Astrocyte (in vitro differentiated cells and primary cell): ENCODE data around the gene TOP2A. TPM values are rescaled to one million over a fixed set of nuclear protein-coding genes. Genes with fewer than 3 reads are reported as not detected.

ENCODE experiments used
- DNase-seq: peaks from one replicate; pipeline ENCODE4 v3.0.0-alpha.2; 2010; ENCODE audit warnings: low read depth
- FAIRE-seq: peaks from 2 replicates; lab custom pipeline; 2011; peaks lifted over from hg19 to GRCh38; lab: Jason Lieb, UNC
- H2AFZ ChIP-seq: 2 replicates; pipeline ENCODE4 v1.6.0; 2012; ENCODE audit warnings: low read depth, low read length, inconsistent platforms
- H3K27ac ChIP-seq: 2 replicates; pipeline ENCODE4 v1.5.1; 2011; ENCODE audit warnings: low read depth, low read length, inconsistent platforms
- H3K27me3 ChIP-seq: 2 replicates; pipeline ENCODE4 v1.6.0; 2011; ENCODE audit warnings: low read length, inconsistent platforms; ENCODE audit not compliant: insufficient read depth
- H3K36me3 ChIP-seq: 2 replicates; pipeline ENCODE4 v1.5.1; 2011; ENCODE audit warnings: low read length, inconsistent platforms; ENCODE audit not compliant: insufficient read depth
- H3K4me1 ChIP-seq: 2 replicates; pipeline ENCODE4 v1.5.1; 2011; ENCODE audit warnings: low read length, inconsistent platforms; ENCODE audit not compliant: insufficient read depth
- H3K4me2 ChIP-seq: 2 replicates; pipeline ENCODE4 v1.6.0; 2012; ENCODE audit warnings: low read length, inconsistent platforms
- H3K4me3 ChIP-seq: 2 replicates; pipeline ENCODE4 v1.5.1; 2011; ENCODE audit warnings: low read depth, mild to moderate bottlenecking, low read length, inconsistent platforms; ENCODE audit not compliant: insufficient read depth
- H3K79me2 ChIP-seq: 2 replicates; pipeline ENCODE4 v1.6.0; 2012; ENCODE audit warnings: mild to moderate bottlenecking, low read length, inconsistent platforms; ENCODE audit not compliant: insufficient read depth
- H3K9ac ChIP-seq: 2 replicates; pipeline ENCODE4 v1.6.0; 2012; ENCODE audit warnings: mild to moderate bottlenecking, low read length, inconsistent platforms
- H3K9me3 ChIP-seq: 2 replicates; pipeline ENCODE4 v1.5.1; 2012; ENCODE audit warnings: low read depth, mild to moderate bottlenecking, low read length, inconsistent platforms; ENCODE audit not compliant: insufficient read depth
- H4K20me1 ChIP-seq: 2 replicates; pipeline ENCODE4 v1.6.0; 2012; ENCODE audit warnings: low read length, inconsistent platforms; ENCODE audit not compliant: insufficient read depth
- H3K27ac Mint-ChIP-seq: one replicate; pipeline ENCODE4 v1.8.0; 2021; ENCODE audit warnings: mild to moderate bottlenecking, mixed read lengths; ENCODE audit not compliant: unreplicated experiment
- H3K27me3 Mint-ChIP-seq: one replicate; pipeline ENCODE4 v1.8.0; 2021; ENCODE audit warnings: low read depth, mixed read lengths; ENCODE audit not compliant: unreplicated experiment
- H3K36me3 Mint-ChIP-seq: one replicate; pipeline ENCODE4 v1.8.0; 2021; ENCODE audit warnings: low read depth, mixed read lengths; ENCODE audit not compliant: unreplicated experiment
- H3K4me1 Mint-ChIP-seq: one replicate; pipeline ENCODE4 v1.8.0; 2021; ENCODE audit warnings: low read depth, mixed read lengths; ENCODE audit not compliant: unreplicated experiment
- H3K4me3 Mint-ChIP-seq: one replicate; pipeline ENCODE4 v1.8.0; 2021; ENCODE audit warnings: mild to moderate bottlenecking, moderate library complexity, mixed read lengths; ENCODE audit not compliant: unreplicated experiment
- H3K9me3 Mint-ChIP-seq: one replicate; pipeline ENCODE4 v1.8.0; 2021; ENCODE audit warnings: mild to moderate bottlenecking, mixed read lengths; ENCODE audit not compliant: unreplicated experiment
- CTCF ChIP-seq: IDR thresholded peaks from 2 replicates; pipeline ENCODE4 v1.5.1; 2011; ENCODE audit warnings: low read depth, mild to moderate bottlenecking, inconsistent platforms, low read length, moderate library complexity; ENCODE audit not compliant: insufficient read depth
- EZH2 ChIP-seq: IDR thresholded peaks from 2 replicates; pipeline ENCODE4 v1.6.1; 2012; ENCODE audit warnings: mild to moderate bottlenecking, low read length, inconsistent platforms; ENCODE audit not compliant: insufficient read depth
- total RNA-seq: library from RNA; stranded (reverse); gene quantifications from 2 replicates; pipeline ENCODE4 v1.2.1, GENCODE V29; 2021

The TOP2A gene
- total RNA-seq, 1 donor from 2014 or later: 12.6 TPM

GRCh38 chr17:40419559-40420331 is 2.0 kb upstream of the TOP2A start:
- Histone ChIP-seq H3K79me2 (peaks cover 27% of the 10 kb centered on the region), H3K27me3 (no peaks in the 10 kb centered on the region), H3K27ac (no peak overlapping the region), H2AFZ (no peak overlapping the region), H3K36me3 (no peaks in the 10 kb centered on the region), H3K4me2 (no peak overlapping the region), H3K9me3 (no peaks in the 10 kb centered on the region), H3K4me1 (peaks cover 13% of the 10 kb centered on the region), H3K9ac (no peak overlapping the region), H3K4me3 (no peak overlapping the region), H4K20me1 (no peaks in the 10 kb centered on the region)
- Mint-ChIP-seq H3K27ac (no peak overlapping the region), H3K27me3 (no peaks in the 10 kb centered on the region), H3K4me1 (no peaks in the 10 kb centered on the region), H3K4me3 (no peak overlapping the region), H3K36me3 (no peaks in the 10 kb centered on the region), H3K9me3 (no peaks in the 10 kb centered on the region)
- DNase-seq (no peak), FAIRE-seq (no peak)
- no peak for TF ChIP-seq EZH2
- TF ChIP-seq CTCF: no peak

DNA sequence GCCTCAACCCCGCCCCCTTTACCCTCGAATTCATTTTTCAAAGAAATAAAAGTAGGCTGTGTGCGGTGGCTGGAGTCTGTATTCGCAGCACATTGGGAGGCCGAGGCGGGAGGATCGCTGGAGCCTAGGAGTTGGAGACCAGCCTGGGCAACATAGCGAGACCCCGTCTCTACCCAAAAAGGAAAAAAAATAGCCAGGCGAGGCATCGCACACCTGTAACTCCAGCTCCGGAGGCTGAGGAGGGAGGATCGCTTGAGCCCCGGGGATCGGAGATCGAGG is 671 bp upstream of the TOP2A start:
- Mint-ChIP-seq H3K36me3 (no peaks in the 10 kb centered on the region), H3K4me3 (peak overlapping the region; percentile 94), H3K9me3 (no peaks in the 10 kb centered on the region), H3K27ac (no peak overlapping the region), H3K27me3 (no peaks in the 10 kb centered on the region), H3K4me1 (no peaks in the 10 kb centered on the region)
- no peak for DNase-seq
- H3K27ac ChIP-seq: peak overlapping the region; percentile 60
- no peaks in the 10 kb centered on the region for H4K20me1 ChIP-seq
- H3K9me3 ChIP-seq: no peaks in the 10 kb centered on the region
- H3K4me3 ChIP-seq: peak overlapping the region; percentile 80
- no peak for FAIRE-seq
- H3K4me1 ChIP-seq: peaks cover 13% of the 10 kb centered on the region
- peak overlapping the region; percentile 92 for H2AFZ ChIP-seq
- H3K9ac ChIP-seq: peak overlapping the region; percentile 72
- H3K36me3 ChIP-seq: no peaks in the 10 kb centered on the region
- TF ChIP-seq CTCF: no peak
- TF ChIP-seq EZH2: no peak
- H3K4me2 ChIP-seq: peak overlapping the region; percentile 95
- H3K79me2 ChIP-seq: peaks cover 38% of the 10 kb centered on the region
- H3K27me3 ChIP-seq: no peaks in the 10 kb centered on the region

DNA sequence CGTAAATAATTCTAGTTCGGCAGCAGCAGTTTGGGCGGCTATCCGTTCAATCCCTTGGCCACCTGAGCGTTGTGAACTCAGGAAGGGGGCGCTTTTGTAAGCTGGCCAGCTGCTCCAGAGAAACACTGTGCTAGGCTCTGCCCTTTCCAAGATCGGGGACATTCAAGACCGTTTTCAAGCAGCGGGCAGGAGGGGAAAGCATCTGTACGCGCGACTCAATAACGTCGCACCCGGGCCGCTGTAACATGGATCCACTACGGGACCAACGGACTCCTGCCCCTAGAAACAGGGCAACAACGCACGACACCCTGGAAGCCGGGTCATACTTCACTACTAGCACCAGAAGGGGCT is 463 bp downstream of the TOP2A start:
- no peak for DNase-seq
- H3K27me3 Mint-ChIP-seq: no peaks in the 10 kb centered on the region
- TF ChIP-seq EZH2: no peak
- no peak for TF ChIP-seq CTCF

More for the DNA sequence above, 463 bp downstream of the TOP2A start:
- peaks cover 38% of the 10 kb centered on the region for H3K79me2 ChIP-seq
- peak overlapping the region; percentile 95 for H3K4me2 ChIP-seq
- Mint-ChIP-seq H3K36me3 (no peaks in the 10 kb centered on the region), H3K4me3 (peak overlapping the region; percentile 94), H3K4me1 (no peaks in the 10 kb centered on the region), H3K9me3 (no peaks in the 10 kb centered on the region), H3K27ac (no peak overlapping the region)
- H3K27me3 ChIP-seq: no peaks in the 10 kb centered on the region
- H3K4me1 ChIP-seq: peaks cover 13% of the 10 kb centered on the region
- H2AFZ ChIP-seq: peak overlapping the region; percentile 88
- H4K20me1 ChIP-seq: no peaks in the 10 kb centered on the region
- peak overlapping the region; percentile 80 for H3K4me3 ChIP-seq
- H3K27ac ChIP-seq: peak overlapping the region; percentile 69
- peaks cover 4% of the 10 kb centered on the region for H3K36me3 ChIP-seq
- H3K9me3 ChIP-seq: no peaks in the 10 kb centered on the region
- FAIRE-seq: no peak
- peak overlapping the region; percentile 83 for H3K9ac ChIP-seq
